SK-N-SH treated with all-trans-retinoic acid at 6 μM for 48 hours (cell line): ENCODE results near the gene NSG2.

Experiments used
- TOX ChIP-seq: fragments of 250-450 bp; sonication (Bioruptor Pico); IDR thresholded peaks from 2 replicates; pipeline ENCODE4 v1.8.0; 2021; ENCODE audit warnings: mild to moderate bottlenecking, moderate library complexity, borderline replicate concordance
- TF ChIP-seq, protein P1 (sequence below): fragments of 250-450 bp; sonication (Bioruptor Pico); IDR thresholded peaks from 2 replicates; pipeline ENCODE4 v1.8.0; 2020; ENCODE audit warnings: mild to moderate bottlenecking, moderate library complexity, borderline replicate concordance

DNA sequence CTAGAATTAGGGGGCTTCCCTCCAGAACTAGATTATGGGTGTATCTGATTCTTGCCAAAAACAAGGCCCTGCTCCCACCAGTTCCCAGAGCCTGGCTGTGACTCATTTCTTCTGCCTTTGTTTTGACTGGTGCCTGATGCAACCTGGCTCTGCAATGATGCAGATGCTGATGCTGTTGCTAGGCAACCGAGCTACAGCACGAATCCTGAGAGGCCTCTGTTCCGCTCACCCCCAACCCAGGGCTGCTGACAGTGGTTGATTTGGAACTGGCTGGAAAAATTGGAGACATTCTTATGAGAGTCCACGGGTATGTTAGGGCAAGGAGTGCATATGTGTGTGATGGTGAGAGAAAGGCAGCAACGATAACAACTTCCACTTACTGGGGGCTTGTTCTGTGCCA, 100.3 kb downstream of the NSG2 start:
- no peak for TF ChIP-seq TOX (CRISPR knock-in tag)
- TF ChIP-seq, protein P1, sequence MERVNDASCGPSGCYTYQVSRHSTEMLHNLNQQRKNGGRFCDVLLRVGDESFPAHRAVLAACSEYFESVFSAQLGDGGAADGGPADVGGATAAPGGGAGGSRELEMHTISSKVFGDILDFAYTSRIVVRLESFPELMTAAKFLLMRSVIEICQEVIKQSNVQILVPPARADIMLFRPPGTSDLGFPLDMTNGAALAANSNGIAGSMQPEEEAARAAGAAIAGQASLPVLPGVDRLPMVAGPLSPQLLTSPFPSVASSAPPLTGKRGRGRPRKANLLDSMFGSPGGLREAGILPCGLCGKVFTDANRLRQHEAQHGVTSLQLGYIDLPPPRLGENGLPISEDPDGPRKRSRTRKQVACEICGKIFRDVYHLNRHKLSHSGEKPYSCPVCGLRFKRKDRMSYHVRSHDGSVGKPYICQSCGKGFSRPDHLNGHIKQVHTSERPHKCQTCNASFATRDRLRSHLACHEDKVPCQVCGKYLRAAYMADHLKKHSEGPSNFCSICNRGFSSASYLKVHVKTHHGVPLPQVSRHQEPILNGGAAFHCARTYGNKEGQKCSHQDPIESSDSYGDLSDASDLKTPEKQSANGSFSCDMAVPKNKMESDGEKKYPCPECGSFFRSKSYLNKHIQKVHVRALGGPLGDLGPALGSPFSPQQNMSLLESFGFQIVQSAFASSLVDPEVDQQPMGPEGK (CRISPR knock-in tag), result no peak
